HFF-Myc (cell line): ENCODE data around the gene HOXD4.

Experiments
- DNase-seq: peaks from one replicate; pipeline ENCODE4 v3.0.0-alpha.2; 2011; ENCODE audit warnings: low read depth; ENCODE audit errors: extremely low read depth
- H3K4me3 ChIP-seq: replicated peaks from 2 replicates; pipeline ENCODE4 v1.5.1; 2011; ENCODE audit warnings: low read depth, mild to moderate bottlenecking, control low read depth, low read length
- CTCF ChIP-seq: IDR thresholded peaks from 2 replicates; pipeline ENCODE4 v1.5.1; 2012; ENCODE audit warnings: mild to moderate bottlenecking, low read depth, low read length, control low read depth; ENCODE audit errors: missing control alignments

The HOXD4 gene

GRCh38 chr2:176164611-176165369 lies 13.4 kb downstream of the HOXD4 start:
- H3K4me3 ChIP-seq: no peak overlapping the region
- no peak for DNase-seq
- TF ChIP-seq CTCF: no peak

- DNase-seq: no peak
- no peak overlapping the region for H3K4me3 ChIP-seq
- no peak for TF ChIP-seq CTCF
These were observed 14.2 kb downstream of the HOXD4 start for GRCh38 chr2:176165370-176166050.

- no peak for DNase-seq
- H3K4me3 ChIP-seq: no peak overlapping the region
- no peak for TF ChIP-seq CTCF
These were observed 14.9 kb downstream of the HOXD4 start for GRCh38 chr2:176166272-176166671.

GRCh38 chr2:176167398-176167797 lies 16.0 kb downstream of the HOXD4 start:
- H3K4me3 ChIP-seq: no peak overlapping the region
- DNase-seq: no peak
- TF ChIP-seq CTCF: no peak

- H3K4me3 ChIP-seq: no peak overlapping the region
- TF ChIP-seq CTCF: no peak
These were observed 17.8 kb downstream of the HOXD4 start for GRCh38 chr2:176169181-176169580.

GRCh38 chr2:176169711-176170110 lies 18.4 kb downstream of the HOXD4 start:
- no peak for TF ChIP-seq CTCF
- H3K4me3 ChIP-seq: no peak overlapping the region
- no peak for DNase-seq

More at GRCh38 chr2:176169181-176169580, 17.8 kb downstream of the HOXD4 start:
- no peak for DNase-seq
